ENCODE results near the gene BHLHE41. TPM values are rescaled to one million over a fixed set of nuclear protein-coding genes. Genes with fewer than 3 reads are reported as not detected.

BHLHE41 gene
- polyA plus RNA-seq, 2 of the 4 experiments (the other 2 are of a cell fraction), result 0.41 to 0.81 TPM

DNA sequence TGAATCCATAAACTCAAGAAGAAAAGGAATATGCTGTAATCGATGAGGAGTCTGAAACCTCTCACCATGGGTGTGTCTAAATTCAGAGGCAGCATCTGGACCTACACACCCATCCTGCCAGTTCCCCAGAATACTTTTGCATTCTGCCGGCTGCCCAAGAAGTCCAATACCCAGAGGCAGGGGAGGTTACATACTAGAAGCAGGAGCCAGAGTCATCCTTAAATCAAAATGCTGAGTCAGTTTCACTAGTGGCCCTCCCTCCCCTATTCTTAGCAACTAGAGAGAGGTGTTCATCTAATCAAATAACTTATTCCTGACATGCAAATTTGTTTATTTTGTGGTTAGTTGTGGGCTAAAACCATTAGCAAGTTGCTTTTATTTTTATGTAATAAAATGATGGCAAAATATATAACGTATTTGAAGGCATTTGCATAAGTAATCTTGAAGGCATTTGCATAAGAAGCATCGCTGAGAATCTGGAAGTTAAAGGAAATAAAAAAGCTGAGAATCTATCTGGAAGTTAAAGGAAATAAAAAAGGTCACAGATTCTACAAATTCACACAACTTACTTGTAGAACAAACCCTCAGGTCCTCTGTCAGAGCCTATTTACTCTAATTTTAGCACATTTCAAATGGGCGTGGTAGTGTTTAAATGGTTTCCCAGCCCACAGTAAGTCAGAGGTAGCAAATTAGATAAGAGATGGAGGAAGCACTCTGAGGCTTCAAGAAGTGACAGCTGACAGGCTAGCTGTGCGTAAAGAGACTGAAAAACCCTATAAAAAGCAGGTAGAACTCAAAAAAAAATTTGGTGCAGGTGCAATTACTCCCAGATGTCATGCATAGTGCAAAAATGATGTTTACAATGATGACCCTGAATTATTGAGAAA lies 7.8 kb downstream of the BHLHE41 start:
- Histone ChIP-seq H3K4me3 (no peak overlapping the region), H3K4me1 (peaks cover 26% of the 10 kb centered on the region), H3K4me2 (no peak overlapping the region), H3K27ac (no peak overlapping the region), H3K9me3 (no peaks in the 10 kb centered on the region)
- 57% methylated on average over 6 of the region's 6 CpGs for WGBS (ENCODE audit: missing lambda C conversion rate)
- no peak for DNase-seq (ENCODE audit: low read depth in 1 of 2, low spot score in 1 of 2)
- CTCF ChIA-PET, result interaction anchor here (0.8 to 3.3 kb wide), 5 partner anchors 11 to 584 kb away, joined by 3 to 26 read pairs (median 4); no protein-coding TSS in a partner anchor
- FAIRE-seq, result no peak
- TF ChIP-seq KDM5A (IDR thresholded peaks at IDR 0.05) (no peak), MAFK (IDR thresholded peaks at IDR 0.05; ENCODE audit: partially characterized antibody) (peak; percentile 75), ZC3H11A (IDR thresholded peaks at IDR 0.05) (no peak), CHD4 (IDR thresholded peaks at IDR 0.05; ENCODE audit: borderline replicate concordance) (no peak)
- ATAC-seq, result no peak
- POLR2A ChIA-PET, result no interaction called here

DNA sequence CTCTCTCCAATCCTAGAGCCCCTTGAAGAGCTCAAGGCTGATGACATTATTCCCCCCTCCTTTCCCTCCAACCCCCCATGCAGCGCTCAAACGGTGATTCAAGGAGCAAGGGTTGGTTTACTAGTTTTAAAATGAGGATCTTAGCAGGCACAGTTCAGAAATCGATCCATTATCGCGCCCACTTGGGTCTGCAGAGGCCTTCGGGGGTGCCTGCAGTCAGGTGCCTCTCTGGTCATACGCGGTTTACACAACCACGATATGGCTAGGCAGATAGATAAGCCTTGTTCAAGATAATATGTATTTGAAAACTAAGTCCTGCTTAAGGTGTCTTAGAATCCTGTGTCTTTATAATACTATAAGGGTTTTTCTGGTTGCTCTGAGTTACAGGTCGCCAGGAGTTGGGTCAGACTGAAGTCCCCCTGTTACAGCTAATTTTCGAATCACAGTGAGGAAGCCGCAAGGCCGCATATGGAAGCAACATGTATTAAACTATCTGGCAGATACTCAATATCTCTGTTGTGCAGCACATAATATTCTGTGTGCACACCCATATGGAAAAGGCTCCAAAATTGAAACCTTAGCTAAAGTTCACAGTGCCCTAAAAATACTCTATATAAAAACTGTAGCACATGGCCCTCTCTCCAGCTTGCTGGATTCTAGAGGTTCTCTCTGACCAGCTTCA lies 10.0 kb downstream of the BHLHE41 start:
- TF ChIP-seq HOXB5 (CRISPR knock-in tag; IDR thresholded peaks at IDR 0.05) (no peak), EHF (CRISPR knock-in tag; IDR thresholded peaks at IDR 0.05) (no peak), PHF8 (IDR thresholded peaks at IDR 0.05; ENCODE audit: borderline replicate concordance, low read depth) (no peak), POLR2AphosphoS2 (conservative IDR thresholded peaks at IDR 0.05; ENCODE audit: low read length) (no peak), HOXB13 (CRISPR knock-in tag; IDR thresholded peaks at IDR 0.05; ENCODE audit: low read depth) (no peak), POLR2A (IDR thresholded peaks at IDR 0.05; ENCODE audit: low read length) (no peak), ZNF302 (CRISPR knock-in tag; IDR thresholded peaks at IDR 0.05) (no peak)
- Histone ChIP-seq H3K27ac (peak overlapping the region; percentile 80 to 94), H3K4me3 (peak overlapping the region; percentile 53), H3K9me3 (no peaks in the 10 kb centered on the region), H3K4me2 (peak overlapping the region; percentile 68), H3K4me1 (peaks cover 26% of the 10 kb centered on the region)
- ATAC-seq, result no peak
- ChIA-PET CTCF (interaction anchor here (0.6 to 3.3 kb wide), 8 partner anchors 17 to 719 kb away, joined by 3 to 26 read pairs (median 4); no protein-coding TSS in a partner anchor), POLR2A (interaction anchor here (0.7 to 1.9 kb wide), 4 partner anchors 8 to 578 kb away, joined by 3 to 10 read pairs (median 4); no protein-coding TSS in a partner anchor)
- WGBS (ENCODE audit: missing lambda C conversion rate), result 74% methylated on average over 13 of the region's 13 CpGs
- FAIRE-seq, result no peak
- DNase-seq (ENCODE audit: low read depth in 1 of 2, low spot score in 1 of 2), result no peak

DNA sequence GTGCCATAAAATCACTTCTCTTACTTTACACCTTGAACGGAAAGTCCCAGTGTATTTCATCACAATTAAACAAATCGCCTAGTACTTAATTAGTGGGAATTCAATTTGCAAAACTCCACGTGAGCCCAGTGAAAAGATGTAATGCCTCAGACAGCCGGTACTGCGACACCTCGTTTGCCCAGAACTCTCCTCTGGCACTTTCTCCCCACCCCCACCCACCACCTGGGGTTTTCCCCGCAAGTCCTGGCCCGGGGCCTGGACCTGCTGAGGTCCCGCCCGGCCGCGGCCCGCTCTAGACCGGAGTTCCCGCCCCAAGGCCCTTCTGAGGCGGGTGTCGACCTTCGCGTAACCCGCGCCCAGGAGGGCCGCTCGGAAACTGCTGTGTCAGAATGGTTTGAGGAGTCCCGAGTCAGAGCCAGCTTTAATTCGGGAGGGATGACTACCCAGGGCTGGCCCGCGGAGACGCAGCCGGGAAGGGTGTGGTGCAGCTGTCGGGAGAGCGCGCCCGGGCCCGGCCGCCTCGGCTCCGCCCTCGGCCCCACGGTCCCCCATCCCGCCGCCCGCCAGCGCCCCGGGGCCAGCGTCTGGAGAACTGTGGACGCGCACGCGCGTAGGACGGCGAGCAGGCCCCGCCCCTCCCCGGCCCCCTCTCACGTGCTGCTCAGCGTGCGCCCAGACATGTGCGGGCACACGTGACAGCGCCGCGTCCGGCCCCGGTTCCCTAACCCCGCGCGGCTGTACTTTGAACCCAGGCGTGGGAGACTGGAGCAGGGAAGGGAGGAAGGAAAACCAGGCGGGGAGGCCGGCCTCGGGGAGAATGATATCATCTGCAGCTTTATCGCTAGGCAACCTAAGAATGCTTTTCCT lies 10.8 kb downstream of the BHLHE41 start:
- H3K4me2 ChIP-seq, result peak overlapping the region; percentile 68
- H3K27ac ChIP-seq, result peak overlapping the region; percentile 80 to 94
- DNase-seq (ENCODE audit: low read depth in 1 of 2, low spot score in 1 of 2) (peak; percentile 73 to 91), FAIRE-seq (no peak), ATAC-seq (peak; percentile 89 to 94)
- POLR2A ChIA-PET, result interaction anchor here (0.7 to 1.9 kb wide), 4 partner anchors 8 to 579 kb away, joined by 3 to 10 read pairs (median 4); no protein-coding TSS in a partner anchor
- peak overlapping the region; percentile 53 for H3K4me3 ChIP-seq
- no peaks in the 10 kb centered on the region for H3K9me3 ChIP-seq
- WGBS (ENCODE audit: missing lambda C conversion rate), result 6% methylated on average over 15 of the region's 72 CpGs
- CTCF ChIA-PET, result interaction anchor here (1.4 to 3.3 kb wide), 4 partner anchors 17 to 587 kb away, joined by 4 to 26 read pairs (median 8); no protein-coding TSS in a partner anchor
- H3K4me1 ChIP-seq, result peaks cover 26% of the 10 kb centered on the region
- TF ChIP-seq, protein P1, sequence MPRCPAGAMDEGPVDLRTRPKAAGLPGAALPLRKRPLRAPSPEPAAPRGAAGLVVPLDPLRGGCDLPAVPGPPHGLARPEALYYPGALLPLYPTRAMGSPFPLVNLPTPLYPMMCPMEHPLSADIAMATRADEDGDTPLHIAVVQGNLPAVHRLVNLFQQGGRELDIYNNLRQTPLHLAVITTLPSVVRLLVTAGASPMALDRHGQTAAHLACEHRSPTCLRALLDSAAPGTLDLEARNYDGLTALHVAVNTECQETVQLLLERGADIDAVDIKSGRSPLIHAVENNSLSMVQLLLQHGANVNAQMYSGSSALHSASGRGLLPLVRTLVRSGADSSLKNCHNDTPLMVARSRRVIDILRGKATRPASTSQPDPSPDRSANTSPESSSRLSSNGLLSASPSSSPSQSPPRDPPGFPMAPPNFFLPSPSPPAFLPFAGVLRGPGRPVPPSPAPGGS (IDR thresholded peaks at IDR 0.05), result no peak
- no peak for TF ChIP-seq MAZ (IDR thresholded peaks at IDR 0.05; ENCODE audit: borderline replicate concordance, low read depth, low read length)
- no peak; the same call in 1 of the 2 replicates for TF ChIP-seq NFE2L2 (conservative IDR thresholded peaks at IDR 0.05; ENCODE audit: low read length)
- peak; percentile 41; the same call in 1 of the 2 replicates for TF ChIP-seq RARB (CRISPR knock-in tag; IDR thresholded peaks at IDR 0.05)
- TF ChIP-seq, protein P2, sequence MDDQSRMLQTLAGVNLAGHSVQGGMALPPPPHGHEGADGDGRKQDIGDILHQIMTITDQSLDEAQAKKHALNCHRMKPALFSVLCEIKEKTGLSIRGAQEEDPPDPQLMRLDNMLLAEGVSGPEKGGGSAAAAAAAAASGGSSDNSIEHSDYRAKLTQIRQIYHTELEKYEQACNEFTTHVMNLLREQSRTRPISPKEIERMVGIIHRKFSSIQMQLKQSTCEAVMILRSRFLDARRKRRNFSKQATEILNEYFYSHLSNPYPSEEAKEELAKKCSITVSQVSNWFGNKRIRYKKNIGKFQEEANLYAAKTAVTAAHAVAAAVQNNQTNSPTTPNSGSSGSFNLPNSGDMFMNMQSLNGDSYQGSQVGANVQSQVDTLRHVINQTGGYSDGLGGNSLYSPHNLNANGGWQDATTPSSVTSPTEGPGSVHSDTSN (IDR thresholded peaks at IDR 0.05), result no peak
- TF ChIP-seq, protein P3, sequence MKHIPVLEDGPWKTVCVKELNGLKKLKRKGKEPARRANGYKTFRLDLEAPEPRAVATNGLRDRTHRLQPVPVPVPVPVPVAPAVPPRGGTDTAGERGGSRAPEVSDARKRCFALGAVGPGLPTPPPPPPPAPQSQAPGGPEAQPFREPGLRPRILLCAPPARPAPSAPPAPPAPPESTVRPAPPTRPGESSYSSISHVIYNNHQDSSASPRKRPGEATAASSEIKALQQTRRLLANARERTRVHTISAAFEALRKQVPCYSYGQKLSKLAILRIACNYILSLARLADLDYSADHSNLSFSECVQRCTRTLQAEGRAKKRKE (CRISPR knock-in tag; IDR thresholded peaks at IDR 0.05; ENCODE audit: low read depth), result peak; percentile 28; the same call in 1 of the 2 replicates
- TF ChIP-seq CBX8 (IDR thresholded peaks at IDR 0.05), result no peak
- TF ChIP-seq ZFP36 (IDR thresholded peaks at IDR 0.05; ENCODE audit: borderline replicate concordance, partially characterized antibody), result no peak
- TF ChIP-seq MAFK (IDR thresholded peaks at IDR 0.05; ENCODE audit: partially characterized antibody), result peak; percentile 96
- TF ChIP-seq RCOR1 (IDR thresholded peaks at IDR 0.05; ENCODE audit: low read depth, low read length), result no peak
- no peak for TF ChIP-seq TFCP2L1 (CRISPR knock-in tag; IDR thresholded peaks at IDR 0.05)
- TF ChIP-seq RFX5 (IDR thresholded peaks at IDR 0.05), result no peak
- TF ChIP-seq ZNF302 (CRISPR knock-in tag; IDR thresholded peaks at IDR 0.05), result no peak
- TF ChIP-seq ESRRA (IDR thresholded peaks at IDR 0.05; ENCODE audit: borderline replicate concordance, low read length), result no peak
- no peak for TF ChIP-seq SREBF2 (IDR thresholded peaks at IDR 0.05)
- peak; percentile 96 for TF ChIP-seq BHLHE40 (IDR thresholded peaks at IDR 0.05; ENCODE audit: low read depth, low read length)

Data from A549 (cell line).